GM12878 (cell line): Measurements from ENCODE around the gene CACUL1. TPM values are rescaled to one million over a fixed set of nuclear protein-coding genes. Genes with fewer than 3 reads are reported as not detected.

Experiments
- ATAC-seq: fragments of 200-7000 bp; cut with Tn5 transposase; 3 replicates; pipeline ENCODE4 v1.9.1; 2020; ENCODE audit warnings: mild to moderate bottlenecking, moderate library complexity
- BruUV-seq: library from RNA; stranded (reverse); fragments of 400-500 nt; replicated peaks from 2 replicates; lab custom pipeline; 2021; lab: Mats Ljungman, UMichigan
- CTCF ChIA-PET: fragments of 300-600 bp; sonication (Branson Sonifier 250); formaldehyde crosslinking; extraction: SDS; loops from one replicate; lab custom pipeline; 2021; ENCODE audit warnings: inconsistent platforms; lab: Yijun Ruan, JAX
- POLR2A ChIA-PET: fragments of 350-600 bp; formaldehyde crosslinking; extraction: SDS; loops from one replicate; lab custom pipeline; 2021; ENCODE audit warnings: inconsistent platforms; lab: Charles Lee
- RAD21 ChIA-PET: fragments of 300-600 bp; sonication (Branson Sonifier 250); formaldehyde crosslinking; loops from one replicate; lab custom pipeline; 2023; ENCODE audit warnings: antibody characterized with exemption; ENCODE audit not compliant: unreplicated experiment; lab: Charles Lee
- SMC1A ChIA-PET: fragments of 300-600 bp; sonication (Branson Sonifier 250); formaldehyde crosslinking; loops from one replicate; lab custom pipeline; 2023; ENCODE audit not compliant: unreplicated experiment, uncharacterized antibody; lab: Charles Lee
- DNase-seq: peaks from one replicate; pipeline ENCODE4 v3.0.0-alpha.2; 2011; ENCODE audit warnings: low read depth, low spot score
- FAIRE-seq: peaks from 3 replicates; lab custom pipeline; 2011; peaks lifted over from hg19 to GRCh38; lab: Jason Lieb, UNC
- H2AFZ ChIP-seq: 2 replicates; pipeline ENCODE4 v1.6.0; 2011; ENCODE audit warnings: low read depth, low read length, control low read depth; ENCODE audit not compliant: control insufficient read depth
- H3K27ac ChIP-seq: 2 replicates; pipeline ENCODE4 v1.5.1; 2011; ENCODE audit warnings: control low read depth; ENCODE audit not compliant: control insufficient read depth, insufficient read depth
- H3K27me3 ChIP-seq, 2 experiments: replicated peaks in 1 of 2; 2 replicates each; pipeline versions ENCODE4 v1.6.0 to v1.6.1; 2011; ENCODE audit warnings: low read length in 1 of 2; ENCODE audit not compliant: control insufficient read depth in 2 of 2, insufficient read depth in 2 of 2
- H3K36me3 ChIP-seq, 2 experiments: 2 replicates each; pipeline ENCODE4 v1.5.1; 2011; ENCODE audit warnings: low read length in 1 of 2; ENCODE audit not compliant: control insufficient read depth in 2 of 2, insufficient read depth in 2 of 2
- H3K4me1 ChIP-seq: 2 replicates; pipeline ENCODE4 v1.6.1; 2011; ENCODE audit warnings: mild to moderate bottlenecking, low read length, moderate library complexity, mixed read lengths; ENCODE audit not compliant: control insufficient read depth, insufficient read depth
- H3K4me2 ChIP-seq: 2 replicates; pipeline ENCODE4 v1.6.0; 2011; ENCODE audit warnings: control low read depth; ENCODE audit not compliant: control insufficient read depth, insufficient read depth
- H3K4me3 ChIP-seq: fragments of 200-600 bp; sonication (generic); 2 replicates; pipeline ENCODE4 v1.5.1; 2016
- H3K79me2 ChIP-seq: 2 replicates; pipeline ENCODE4 v1.6.0; 2011; ENCODE audit warnings: low read length; ENCODE audit not compliant: control insufficient read depth, insufficient read depth
- H3K9ac ChIP-seq: 2 replicates; pipeline ENCODE4 v1.8.0; 2011; ENCODE audit warnings: low read length, control low read depth, mixed read lengths; ENCODE audit not compliant: control insufficient read depth, insufficient read depth
- H3K9me3 ChIP-seq: replicated peaks from 3 replicates; pipeline ENCODE4 v1.5.1; 2011; ENCODE audit warnings: mild to moderate bottlenecking, low read length; ENCODE audit not compliant: control insufficient read depth, insufficient read depth
- H4K20me1 ChIP-seq: 2 replicates; pipeline ENCODE4 v1.6.0; 2011; ENCODE audit not compliant: control insufficient read depth, insufficient read depth
- ATF2 ChIP-seq: IDR thresholded peaks from 2 replicates; pipeline ENCODE4 v1.6.1; 2012; ENCODE audit warnings: low read length, inconsistent platforms
- ATF7 ChIP-seq: fragments of 450-650 bp; IDR thresholded peaks from 2 replicates; pipeline ENCODE4 v1.6.1; 2016; ENCODE audit warnings: low read depth, mild to moderate bottlenecking
- GATAD2B ChIP-seq: fragments of 450-650 bp; conservative IDR thresholded peaks from 2 replicates; pipeline ENCODE4 v1.6.1; 2017; ENCODE audit warnings: low read depth, mild to moderate bottlenecking, moderate library complexity
- KDM1A ChIP-seq: fragments of 200-600 bp; sonication (generic); IDR thresholded peaks from 2 replicates; pipeline ENCODE4 v1.6.1; 2016; ENCODE audit warnings: borderline replicate concordance
- MAX ChIP-seq: IDR thresholded peaks from 2 replicates; pipeline ENCODE4 v1.6.1; 2012; ENCODE audit warnings: low read depth, low read length, improper control_type of control experiment
- RAD51 ChIP-seq: fragments of 450-650 bp; IDR thresholded peaks from 2 replicates; pipeline ENCODE4 v1.6.1; 2016; ENCODE audit warnings: moderate library complexity, mild to moderate bottlenecking, inconsistent platforms
- STAT3 ChIP-seq: IDR thresholded peaks from 2 replicates; pipeline ENCODE4 v1.6.1; 2011; ENCODE audit warnings: low read depth, low read length, improper control_type of control experiment
- in situ Hi-C: fragments of 300-500 bp; cut with MboI; formaldehyde crosslinking; loops from 9 replicates; pipeline ENCODE4 v1.14.3; 2018; ENCODE audit warnings: mixed read lengths
- intact Hi-C: fragments of 100-400 bp; cut with micrococcal nuclease; formaldehyde crosslinking; loops from one replicate; pipeline ENCODE4 v1.14.2; 2022; ENCODE audit not compliant: unreplicated experiment
- polyA plus RNA-seq, 11 experiments: library from polyadenylated mRNA; depleted of rRNA in 4 of 11; unstranded in 6 of 11; stranded (reverse) in 5 of 11; fragments of >200 nt; fragmentation: Nextera tagmentation in 4 of 11; fragmentation: Illumina TruSeq in 1 of 11; extraction: Ambion mirVana in 4 of 11; extraction: Trizol in 1 of 11; gene quantifications; 1 replicate in 1 of 11; 2 replicates in 10 of 11; pipeline versions ENCODE4 v1.2.1 to v1.2.3, GENCODE V29; 2011 to 2016; ENCODE audit warnings: inconsistent platforms in 2 of 11, missing spikeins in 2 of 11, low read depth in 1 of 11
- total RNA-seq, 4 experiments: library from RNA; depleted of rRNA in 3 of 4; stranded (reverse); fragments of >200 nt in 3 of 4; fragmentation: Illumina TruSeq in 1 of 4; extraction: Trizol in 1 of 4; gene quantifications; 2 replicates each; pipeline versions ENCODE4 v1.2.1 to v1.2.3, GENCODE V29; 2013 to 2021
- TF ChIP-seq, protein P1 (sequence below): fragments of 450-650 bp; IDR thresholded peaks from 2 replicates; pipeline ENCODE4 v1.6.1; 2014; ENCODE audit warnings: mild to moderate bottlenecking

CACUL1 gene
- total and polyA plus RNA-seq, 10 of the 15 experiments (the other 5 are each of a cell fraction or from before 2014, with no cell fraction given) = 7.4 to 23.2 (median 13.0) TPM

- TF ChIP-seq, protein P1, sequence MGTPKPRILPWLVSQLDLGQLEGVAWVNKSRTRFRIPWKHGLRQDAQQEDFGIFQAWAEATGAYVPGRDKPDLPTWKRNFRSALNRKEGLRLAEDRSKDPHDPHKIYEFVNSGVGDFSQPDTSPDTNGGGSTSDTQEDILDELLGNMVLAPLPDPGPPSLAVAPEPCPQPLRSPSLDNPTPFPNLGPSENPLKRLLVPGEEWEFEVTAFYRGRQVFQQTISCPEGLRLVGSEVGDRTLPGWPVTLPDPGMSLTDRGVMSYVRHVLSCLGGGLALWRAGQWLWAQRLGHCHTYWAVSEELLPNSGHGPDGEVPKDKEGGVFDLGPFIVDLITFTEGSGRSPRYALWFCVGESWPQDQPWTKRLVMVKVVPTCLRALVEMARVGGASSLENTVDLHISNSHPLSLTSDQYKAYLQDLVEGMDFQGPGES = no peak
- no peak for TF ChIP-seq STAT3
- TF ChIP-seq, all 136 proteins: peak for 28
These were observed 56.3 kb downstream of the CACUL1 start (continued) for GRCh38 chr10:118698421-118698820.

DNA sequence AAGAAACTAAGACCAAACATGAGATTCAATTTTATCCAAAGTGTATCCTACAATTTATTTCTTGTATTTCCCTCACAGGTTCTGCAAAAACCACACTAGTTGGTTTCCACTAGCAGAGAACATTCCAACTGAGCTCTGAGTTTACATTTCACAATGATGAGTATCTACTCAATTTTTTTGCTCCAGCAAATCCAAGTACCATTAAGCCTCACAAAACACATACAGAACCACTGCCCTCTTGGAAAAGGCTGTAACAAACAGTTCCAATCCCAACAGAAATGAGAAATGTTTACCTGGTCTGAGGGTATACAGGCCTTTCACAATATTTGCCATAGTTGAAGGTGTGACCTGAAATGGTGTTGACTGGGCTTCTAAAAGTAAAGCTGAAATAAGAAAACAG is 59.9 kb downstream of the CACUL1 start:
- H3K4me2 ChIP-seq = no peak overlapping the region
- no peak overlapping the region for H3K4me3 ChIP-seq
- ChIA-PET RAD21 (no interaction called here), POLR2A (no interaction called here), CTCF (interaction anchor here (0.5 to 1.9 kb wide), 6 partner anchors 16 to 126 kb away, joined by 3 to 4 read pairs (median 3); no protein-coding TSS in a partner anchor), SMC1A (interaction anchor here (1.0 to 1.6 kb wide), 3 partner anchors 10 to 127 kb away, joined by 3 to 4 read pairs (median 3); no protein-coding TSS in a partner anchor)
- H3K36me3 ChIP-seq = peaks cover 0 to 10% of the 10 kb centered on the region in 2 experiments; a peak in 1 of 4 replicates
- no TSS peak for BruUV-seq
- H3K9ac ChIP-seq = no peak overlapping the region
- no peak overlapping the region for H2AFZ ChIP-seq
- no peak overlapping the region for H3K27ac ChIP-seq
- H3K4me1 ChIP-seq = peaks cover 3% of the 10 kb centered on the region; the same call in 1 of the 2 replicates
- FAIRE-seq (no peak), ATAC-seq (no peak), DNase-seq (no peak)
- intact Hi-C loops = no loop called here
- no peaks in the 10 kb centered on the region for H3K79me2 ChIP-seq
- in situ Hi-C loops = no loop called here
- H3K9me3 ChIP-seq = no peaks in the 10 kb centered on the region
- TF ChIP-seq ATF7 (no peak), RAD51 (no peak), KDM1A (no peak), MAX (no peak), GATAD2B (no peak), ATF2 (no peak)
- H4K20me1 ChIP-seq = no peaks in the 10 kb centered on the region
- H3K27me3 ChIP-seq = no peaks in the 10 kb centered on the region
